Adrenal gland (tissue), 5 donors: ENCODE data around the gene SLC12A9.

Source experiments
- POLR2A ChIP-seq, 2 donors: fragments of 450-650 bp; IDR thresholded peaks; one replicate each; pipeline ENCODE4 v1.6.1; 2017; ENCODE audit warnings: antibody characterized with exemption in 2 of 2, mild to moderate bottlenecking in 2 of 2, moderate library complexity in 1 of 2
- TF ChIP-seq, protein P1 (sequence below), 6 experiments: fragments of 450-650 bp in 4 of 6; fragments of 200-600 bp in 2 of 6; sonication (generic) in 1 of 6; IDR thresholded peaks; 1 replicate in 5 of 6; 2 replicates in 1 of 6; pipeline versions ENCODE4 v1.5.1 to v1.8.0; 2016 to 2021; ENCODE audit warnings: antibody characterized with exemption in 6 of 6, mild to moderate bottlenecking in 2 of 6, moderate library complexity in 1 of 6
- donor health status: DM: no; HTN: no; CAD: no.

DNA sequence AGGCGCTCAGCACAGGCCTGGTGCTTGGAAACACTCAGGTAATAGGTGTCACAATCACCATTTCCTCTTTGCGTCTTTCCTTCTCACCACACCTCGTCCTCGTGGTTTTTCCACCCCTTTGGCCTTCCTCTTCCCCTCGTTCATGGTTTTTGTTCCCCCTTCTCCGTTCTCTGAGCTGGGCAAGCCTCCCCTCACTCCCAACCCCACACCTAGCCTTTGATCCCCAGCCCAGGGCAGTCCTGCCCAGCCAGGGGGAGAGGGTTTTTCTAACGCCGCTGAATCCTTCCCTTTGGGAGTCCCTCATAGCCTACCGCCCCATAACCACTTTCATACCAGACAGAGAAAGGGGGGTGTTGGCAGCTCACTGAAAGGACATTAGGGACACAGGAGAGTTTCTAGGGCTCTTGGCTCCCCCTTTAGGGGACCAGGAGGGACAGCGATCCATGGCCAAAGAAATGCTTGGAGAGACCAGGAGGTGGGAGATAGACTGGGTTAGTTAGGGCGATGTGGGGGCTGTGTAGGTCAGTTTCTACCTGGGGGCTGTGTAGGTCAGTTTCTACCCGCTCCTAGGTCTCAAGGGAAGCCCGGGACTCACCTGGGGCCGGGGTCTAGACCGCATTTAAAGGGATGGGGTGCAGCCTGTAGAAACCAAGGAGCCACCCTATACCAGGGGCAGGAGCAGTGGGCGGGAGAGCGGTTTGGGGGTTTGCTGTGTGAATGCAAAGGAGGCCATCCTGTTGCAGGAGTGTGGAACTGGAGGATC is 26.6 kb upstream of the SLC12A9 start:
- TF ChIP-seq, protein P1, sequence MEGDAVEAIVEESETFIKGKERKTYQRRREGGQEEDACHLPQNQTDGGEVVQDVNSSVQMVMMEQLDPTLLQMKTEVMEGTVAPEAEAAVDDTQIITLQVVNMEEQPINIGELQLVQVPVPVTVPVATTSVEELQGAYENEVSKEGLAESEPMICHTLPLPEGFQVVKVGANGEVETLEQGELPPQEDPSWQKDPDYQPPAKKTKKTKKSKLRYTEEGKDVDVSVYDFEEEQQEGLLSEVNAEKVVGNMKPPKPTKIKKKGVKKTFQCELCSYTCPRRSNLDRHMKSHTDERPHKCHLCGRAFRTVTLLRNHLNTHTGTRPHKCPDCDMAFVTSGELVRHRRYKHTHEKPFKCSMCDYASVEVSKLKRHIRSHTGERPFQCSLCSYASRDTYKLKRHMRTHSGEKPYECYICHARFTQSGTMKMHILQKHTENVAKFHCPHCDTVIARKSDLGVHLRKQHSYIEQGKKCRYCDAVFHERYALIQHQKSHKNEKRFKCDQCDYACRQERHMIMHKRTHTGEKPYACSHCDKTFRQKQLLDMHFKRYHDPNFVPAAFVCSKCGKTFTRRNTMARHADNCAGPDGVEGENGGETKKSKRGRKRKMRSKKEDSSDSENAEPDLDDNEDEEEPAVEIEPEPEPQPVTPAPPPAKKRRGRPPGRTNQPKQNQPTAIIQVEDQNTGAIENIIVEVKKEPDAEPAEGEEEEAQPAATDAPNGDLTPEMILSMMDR (IDR thresholded peaks at IDR 0.05): peak in 2 of 6 experiments; percentile 25 to 31
- no peak for TF ChIP-seq POLR2A (IDR thresholded peaks at IDR 0.05)
